ENCODE measurements around the gene GPBAR1.
"Not testable (repeated sequence)": the region's sequence is repeated elsewhere in the genome, so short reads cannot be mapped to it uniquely, and the experiment has no call there.

The GPBAR1 gene

DNA sequence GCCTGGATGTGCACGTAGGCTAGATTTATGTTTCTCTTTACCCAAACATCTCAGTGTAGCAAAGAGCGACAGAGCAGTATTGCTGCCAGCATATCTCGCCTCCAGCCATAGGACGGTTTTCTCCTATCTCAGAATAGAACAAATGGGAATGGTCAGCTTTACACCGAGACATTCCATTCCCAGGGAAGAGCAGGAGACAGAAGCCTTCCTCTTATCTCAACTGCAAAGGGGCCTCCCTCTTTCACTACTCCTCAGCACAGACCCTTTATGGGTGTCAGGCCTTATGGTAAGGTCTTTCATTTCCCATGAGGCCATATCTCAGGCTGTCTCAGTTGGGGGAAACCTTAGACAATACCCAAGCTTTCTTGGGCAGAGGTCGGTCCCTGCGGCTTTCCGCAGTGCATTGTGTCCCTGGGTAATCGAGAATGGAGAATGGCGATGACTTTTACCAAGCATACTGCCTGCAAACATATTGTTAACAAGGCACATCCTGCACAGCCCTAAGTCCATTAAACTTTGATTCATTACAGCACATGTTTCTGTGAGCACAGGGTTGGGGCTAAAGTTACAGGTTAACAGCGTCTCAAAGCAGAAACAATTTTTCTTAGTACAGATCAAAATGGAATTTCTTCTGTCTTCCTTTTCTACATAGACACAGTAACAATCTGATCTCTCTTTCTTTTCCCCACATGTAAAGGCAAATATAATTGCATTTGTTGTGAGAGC is 50.9 kb downstream of the GPBAR1 start:
- DNase-seq: not testable (repeated sequence)

DNA sequence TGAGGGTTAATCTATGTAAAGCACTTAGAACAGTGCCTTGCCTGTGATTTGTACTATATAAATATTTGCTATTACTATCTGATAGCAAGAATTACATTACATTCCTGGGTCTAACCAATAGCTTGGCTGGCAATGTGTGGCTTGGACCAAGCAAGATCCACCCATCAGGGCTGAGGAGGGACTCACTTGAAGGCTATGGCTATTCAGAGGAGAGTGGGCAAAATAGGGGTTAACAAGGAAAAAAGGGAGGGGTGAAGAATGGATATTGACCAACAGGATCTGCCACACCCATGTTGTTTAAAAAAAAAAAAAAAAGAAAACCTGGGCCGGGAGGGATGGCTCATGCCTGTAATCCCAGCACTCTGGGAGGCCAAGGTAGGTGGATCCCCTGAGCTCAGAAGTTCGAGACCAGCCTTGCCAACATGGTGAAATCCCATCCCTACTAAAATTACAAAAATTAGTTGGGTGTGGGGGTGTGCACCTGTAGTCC is 51.5 kb downstream of the GPBAR1 start:
- no peak for DNase-seq

DNA sequence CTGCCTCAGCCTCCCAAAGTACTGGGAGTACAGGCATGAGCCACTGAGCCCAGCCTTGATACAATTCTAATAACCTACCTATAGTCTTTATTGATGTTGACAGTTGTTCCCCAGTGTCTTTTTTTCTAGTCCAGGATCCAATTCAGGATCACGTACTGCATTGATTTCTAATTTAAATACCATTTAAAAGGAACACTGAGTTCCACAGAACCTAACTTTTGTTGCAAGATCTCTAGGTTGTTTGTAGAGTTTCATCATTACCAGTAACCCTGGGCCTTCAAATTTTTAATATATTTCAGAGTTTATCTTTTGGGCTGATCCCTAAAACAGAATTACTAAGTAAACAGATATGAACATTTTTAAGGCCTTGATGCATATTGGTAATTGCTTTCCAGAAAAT is 52.5 kb downstream of the GPBAR1 start:
- no peak for DNase-seq
